Keratinocyte (primary cell): ENCODE measurements around the gene CAPN15. TPM values are rescaled to one million over a fixed set of nuclear protein-coding genes. Genes with fewer than 3 reads are reported as not detected.
A peak's percentile ranks its signal among the peaks of the same experiment; 100 is the strongest.

Experiments
- DNase-seq: peaks from one replicate; pipeline ENCODE4 v3.0.0-alpha.2; 2011; ENCODE audit warnings: low read depth, missing footprints, low spot score
- FAIRE-seq: peaks from 2 replicates; lab custom pipeline; 2011; peaks lifted over from hg19 to GRCh38; lab: Jason Lieb, UNC
- H2AFZ ChIP-seq: 2 replicates; pipeline ENCODE4 v1.6.0; 2012; ENCODE audit warnings: low read length, control low read depth, inconsistent platforms; ENCODE audit not compliant: control insufficient read depth
- H3K27ac ChIP-seq: 2 replicates; pipeline ENCODE4 v1.5.1; 2011; ENCODE audit warnings: low read length; ENCODE audit not compliant: control insufficient read depth, insufficient read depth
- H3K27me3 ChIP-seq: 3 replicates; pipeline ENCODE4 v1.6.0; 2011; ENCODE audit warnings: low read length; ENCODE audit not compliant: control insufficient read depth, insufficient read depth; ENCODE audit errors: extremely low read depth
- H3K36me3 ChIP-seq, 2 experiments: 2 replicates in 1 of 2; 3 replicates in 1 of 2; pipeline ENCODE4 v1.5.1; 2011; ENCODE audit warnings: low read length in 2 of 2, mild to moderate bottlenecking in 1 of 2; ENCODE audit not compliant: control insufficient read depth in 2 of 2, insufficient read depth in 2 of 2; ENCODE audit errors: extremely low read depth in 1 of 2
- H3K4me1 ChIP-seq: 3 replicates; pipeline ENCODE4 v1.5.1; 2011; ENCODE audit warnings: low read length; ENCODE audit not compliant: control insufficient read depth, insufficient read depth; ENCODE audit errors: extremely low read depth
- H3K4me2 ChIP-seq: 3 replicates; pipeline ENCODE4 v1.6.0; 2011; ENCODE audit warnings: low read depth, low read length; ENCODE audit not compliant: control insufficient read depth, insufficient read depth; ENCODE audit errors: extremely low read depth
- H3K4me3 ChIP-seq, 3 experiments: fragments of 200-600 bp in 1 of 3; sonication (generic) in 1 of 3; 2 replicates in 2 of 3; 3 replicates in 1 of 3; pipeline ENCODE4 v1.5.1; 2011 to 2016; ENCODE audit warnings: low read length in 3 of 3, mild to moderate bottlenecking in 3 of 3, control low read depth in 2 of 3, inconsistent platforms in 1 of 3, low read depth in 1 of 3, mixed read lengths in 1 of 3, mixed run types in 1 of 3, moderate library complexity in 1 of 3; ENCODE audit not compliant: control insufficient read depth in 2 of 3, insufficient read depth in 2 of 3; ENCODE audit errors: extremely low read depth in 1 of 3
- H3K79me2 ChIP-seq: 2 replicates; pipeline ENCODE4 v1.6.0; 2012; ENCODE audit warnings: low read length; ENCODE audit not compliant: control insufficient read depth, insufficient read depth
- H3K9ac ChIP-seq: 3 replicates; pipeline ENCODE4 v1.6.0; 2011; ENCODE audit warnings: low read length; ENCODE audit not compliant: control insufficient read depth, insufficient read depth; ENCODE audit errors: extremely low read depth
- H3K9me1 ChIP-seq: 3 replicates; pipeline ENCODE4 v1.6.0; 2011; ENCODE audit warnings: low read length; ENCODE audit not compliant: control insufficient read depth, insufficient read depth; ENCODE audit errors: extremely low read depth
- H3K9me3 ChIP-seq: 2 replicates; pipeline ENCODE4 v1.5.1; 2012; ENCODE audit warnings: low read depth, low read length; ENCODE audit not compliant: control insufficient read depth
- H4K20me1 ChIP-seq: 3 replicates; pipeline ENCODE4 v1.6.0; 2011; ENCODE audit warnings: low read length; ENCODE audit not compliant: control insufficient read depth, insufficient read depth; ENCODE audit errors: extremely low read depth
- EZH2 ChIP-seq: IDR thresholded peaks from one replicate; pipeline ENCODE4 v1.6.1; 2012; ENCODE audit warnings: inconsistent platforms, mild to moderate bottlenecking, low read length, moderate library complexity
- dilution Hi-C: fragments of 300-500 bp; cut with MboI; formaldehyde crosslinking; loops from one replicate; pipeline ENCODE4 v1.7.0; 2020; ENCODE audit warnings: low sequenced_read_pairs; ENCODE audit not compliant: extremely low pct_ligation_motif_present
- polyA plus RNA-seq, 5 experiments: library from polyadenylated mRNA; depleted of rRNA in 3 of 5; stranded (reverse) in 3 of 5; stranded (forward) in 1 of 5; unstranded in 1 of 5; fragments of >200 nt; gene quantifications; 1 replicate in 1 of 5; 2 replicates in 3 of 5; 3 replicates in 1 of 5; pipeline versions ENCODE4 v1.2.1 to v1.2.3, GENCODE V29; 2011 to 2012; ENCODE audit warnings: missing spikeins in 2 of 5, low read depth in 1 of 5, low replicate concordance in 1 of 5
- TF ChIP-seq, protein P1 (sequence below), 3 experiments: IDR thresholded peaks in 1 of 3; conservative IDR thresholded peaks in 1 of 3; optimal IDR thresholded peaks in 1 of 3; 2 replicates in 2 of 3; 3 replicates in 1 of 3; pipeline versions ENCODE3 to v1.5.1; 2011; ENCODE audit warnings: low read length in 3 of 3, mild to moderate bottlenecking in 3 of 3, moderate library complexity in 2 of 3, control low read depth in 1 of 3, inconsistent platforms in 1 of 3; ENCODE audit not compliant: insufficient read depth in 2 of 3; ENCODE audit errors: extremely low read depth in 1 of 3

Gene CAPN15
- polyA plus RNA-seq, 1 donor (not counting 4 experiments of a cell fraction or from before 2014, with no cell fraction given) = 7.9 TPM

DNA sequence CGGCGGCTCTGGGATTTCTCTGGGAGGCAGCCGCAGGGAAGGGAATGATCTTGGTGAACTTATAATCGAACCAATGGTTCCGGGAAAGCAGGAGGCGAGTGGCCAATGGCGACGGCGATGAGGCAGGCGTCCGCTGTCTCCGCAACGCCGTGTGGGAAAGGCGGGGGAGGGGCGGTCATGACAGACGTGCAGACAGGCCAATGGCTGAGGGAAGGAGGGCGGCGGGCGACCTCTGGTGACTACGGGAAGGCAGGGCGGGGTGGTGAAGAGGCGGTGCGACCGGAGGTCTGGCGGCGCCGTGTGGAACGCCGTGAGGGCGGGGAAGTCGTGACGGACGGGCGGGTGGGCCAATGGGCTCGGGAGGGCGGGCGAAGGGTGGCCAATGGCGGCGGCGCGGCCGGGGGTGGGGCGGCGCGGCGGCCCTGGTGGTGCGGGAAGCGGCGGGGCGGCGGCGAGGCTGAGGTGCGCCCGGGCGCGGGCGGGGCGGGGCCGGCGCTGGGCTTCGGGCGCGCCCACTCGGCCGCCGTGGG is 62.2 kb downstream of the CAPN15 start, which contains the start of gene RAB40C:
RAB40C (plus strand) TSS at position 409 of the 530 bp plus-strand sequence. CDS start 226 bp downstream, outside the sequence.
- peak within 1 kb of the TSS; percentile 89 for H3K27ac ChIP-seq
- H3K4me3 ChIP-seq = peak within 1 kb of the TSS; percentile 80 to 90 (median 88)
- no peaks in the 10 kb centered on the region for H3K9me3 ChIP-seq
- no peak for TF ChIP-seq EZH2
- TF ChIP-seq, protein P1, sequence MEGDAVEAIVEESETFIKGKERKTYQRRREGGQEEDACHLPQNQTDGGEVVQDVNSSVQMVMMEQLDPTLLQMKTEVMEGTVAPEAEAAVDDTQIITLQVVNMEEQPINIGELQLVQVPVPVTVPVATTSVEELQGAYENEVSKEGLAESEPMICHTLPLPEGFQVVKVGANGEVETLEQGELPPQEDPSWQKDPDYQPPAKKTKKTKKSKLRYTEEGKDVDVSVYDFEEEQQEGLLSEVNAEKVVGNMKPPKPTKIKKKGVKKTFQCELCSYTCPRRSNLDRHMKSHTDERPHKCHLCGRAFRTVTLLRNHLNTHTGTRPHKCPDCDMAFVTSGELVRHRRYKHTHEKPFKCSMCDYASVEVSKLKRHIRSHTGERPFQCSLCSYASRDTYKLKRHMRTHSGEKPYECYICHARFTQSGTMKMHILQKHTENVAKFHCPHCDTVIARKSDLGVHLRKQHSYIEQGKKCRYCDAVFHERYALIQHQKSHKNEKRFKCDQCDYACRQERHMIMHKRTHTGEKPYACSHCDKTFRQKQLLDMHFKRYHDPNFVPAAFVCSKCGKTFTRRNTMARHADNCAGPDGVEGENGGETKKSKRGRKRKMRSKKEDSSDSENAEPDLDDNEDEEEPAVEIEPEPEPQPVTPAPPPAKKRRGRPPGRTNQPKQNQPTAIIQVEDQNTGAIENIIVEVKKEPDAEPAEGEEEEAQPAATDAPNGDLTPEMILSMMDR (optimal IDR thresholded peaks at IDR 0.05 in 1 of 3, IDR thresholded peaks at IDR 0.05 in 1 of 3, conservative IDR thresholded peaks at IDR 0.05 in 1 of 3; ENCODE audit: extremely low read depth in 1 of 3, insufficient read depth in 2 of 3, low read length in 3 of 3) = peak in 2 of 3 experiments; percentile 28
- peaks cover 12% of the 10 kb centered on the region for H3K9me1 ChIP-seq
- H3K4me1 ChIP-seq = peaks cover 51% of the 10 kb centered on the region
- peaks cover 31% of the 10 kb centered on the region for H4K20me1 ChIP-seq
- H3K4me2 ChIP-seq = peak within 1 kb of the TSS; percentile 97
- H3K27me3 ChIP-seq = peaks cover 3% of the 10 kb centered on the region
- DNase-seq = peak; percentile 81
- FAIRE-seq = no peak
- dilution Hi-C loops = no loop called here
- no peaks in the 10 kb centered on the region for H3K36me3 ChIP-seq
- peaks cover 26% of the 10 kb centered on the region for H3K79me2 ChIP-seq
- peak within 1 kb of the TSS; percentile 94 for H2AFZ ChIP-seq
- peak within 1 kb of the TSS; percentile 89 for H3K9ac ChIP-seq

DNA sequence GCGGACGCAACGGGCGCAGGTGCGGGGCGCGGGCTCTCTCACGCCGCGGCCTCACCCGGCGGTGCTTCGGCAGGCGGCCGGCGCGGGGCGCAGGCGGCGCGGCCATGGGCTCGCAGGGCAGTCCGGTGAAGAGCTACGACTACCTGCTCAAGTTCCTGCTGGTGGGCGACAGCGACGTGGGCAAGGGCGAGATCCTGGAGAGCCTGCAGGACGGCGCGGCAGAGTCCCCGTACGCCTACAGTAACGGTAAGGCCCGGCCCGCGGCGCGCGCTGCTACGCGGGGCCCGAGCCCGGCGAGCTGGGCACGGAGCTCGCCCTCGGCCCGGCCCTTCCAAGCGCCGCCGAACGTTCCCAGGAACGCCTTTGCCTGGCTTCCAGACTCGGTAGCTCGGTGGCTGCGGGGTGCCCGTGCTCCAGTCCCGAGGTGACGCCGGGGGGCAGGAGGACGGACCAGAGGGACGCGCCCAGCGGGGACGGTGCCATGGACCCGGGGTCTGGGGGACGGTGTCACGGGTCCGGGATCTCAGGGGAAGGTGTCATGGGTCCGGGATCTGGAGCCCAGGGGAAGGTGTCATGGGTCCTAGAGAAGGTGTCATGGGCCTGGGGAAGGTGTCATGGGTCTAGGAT is 62.8 kb downstream of the CAPN15 start:
- H3K4me2 ChIP-seq = peak overlapping the region; percentile 97
- no peak for TF ChIP-seq EZH2
- TF ChIP-seq, protein P1 (optimal IDR thresholded peaks at IDR 0.05 in 1 of 3, IDR thresholded peaks at IDR 0.05 in 1 of 3, conservative IDR thresholded peaks at IDR 0.05 in 1 of 3; ENCODE audit: extremely low read depth in 1 of 3, insufficient read depth in 2 of 3, low read length in 3 of 3) = no peak
- H3K27me3 ChIP-seq = peaks cover 3% of the 10 kb centered on the region
- DNase-seq (no peak), FAIRE-seq (no peak)
- dilution Hi-C loops = no loop called here
- H3K9me3 ChIP-seq = no peaks in the 10 kb centered on the region
- peak overlapping the region; percentile 64 for H2AFZ ChIP-seq
- peaks cover 12% of the 10 kb centered on the region for H3K9me1 ChIP-seq
- H3K36me3 ChIP-seq = no peaks in the 10 kb centered on the region
- H3K79me2 ChIP-seq = peaks cover 31% of the 10 kb centered on the region
- H3K27ac ChIP-seq = peak overlapping the region; percentile 36
- peaks cover 35% of the 10 kb centered on the region for H4K20me1 ChIP-seq
- peaks cover 51% of the 10 kb centered on the region for H3K4me1 ChIP-seq
- peak overlapping the region; percentile 75 to 85 (median 84) for H3K4me3 ChIP-seq
- peak overlapping the region; percentile 80 for H3K9ac ChIP-seq
